DMS53 treated with DMSO at 0.1 percent for 48 hours (cell line): ENCODE measurements around the gene PDHB.
"Not testable (repeated sequence)": the region's sequence is repeated elsewhere in the genome, so short reads cannot be mapped to it uniquely, and the experiment has no call there.

Experiments used
- DNase-seq: peaks from one replicate; lab custom pipeline; 2025; ENCODE audit not compliant: unreplicated experiment; lab: John Stamatoyannopoulos, UW

PDHB gene

DNA sequence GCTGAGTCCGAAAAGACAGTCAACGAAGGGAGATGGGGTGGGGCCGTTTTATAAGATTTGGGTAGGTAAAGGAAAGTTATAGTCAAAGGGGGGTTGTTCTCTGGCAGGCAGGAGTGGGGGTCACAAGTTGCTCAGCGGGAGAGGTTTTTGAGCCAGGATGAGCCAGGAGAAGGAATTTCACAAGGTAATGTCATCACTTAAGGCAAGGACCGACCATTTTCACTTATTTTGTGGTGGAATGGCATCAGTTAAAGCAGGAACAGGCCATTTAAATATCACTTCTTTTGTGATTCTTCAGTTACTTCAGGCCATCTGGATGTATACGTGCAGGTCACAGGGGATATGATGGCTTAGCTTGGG lies 7.3 kb upstream of the PDHB start:
- not testable (repeated sequence) for DNase-seq

DNA sequence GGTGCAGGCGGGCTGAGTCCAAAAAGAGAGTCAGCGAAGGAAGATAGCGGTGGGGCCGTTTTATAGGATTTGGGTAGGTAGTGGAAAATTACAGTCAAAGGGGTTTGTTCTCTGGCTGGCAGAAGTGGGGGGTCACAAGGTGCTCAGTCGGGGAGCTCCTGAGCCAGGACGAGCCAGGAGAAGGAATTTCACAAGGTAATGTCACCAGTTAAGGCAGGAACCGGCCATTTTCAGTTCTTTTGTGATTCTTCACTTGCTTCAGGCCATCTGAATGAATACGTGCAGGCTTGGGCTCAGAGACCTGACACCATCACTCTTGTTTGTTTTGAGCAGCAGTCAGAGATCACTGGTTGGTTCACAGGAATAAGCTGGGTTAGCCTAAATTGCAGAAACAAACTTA lies 3.6 kb upstream of the PDHB start:
- not testable (repeated sequence) for DNase-seq

DNA sequence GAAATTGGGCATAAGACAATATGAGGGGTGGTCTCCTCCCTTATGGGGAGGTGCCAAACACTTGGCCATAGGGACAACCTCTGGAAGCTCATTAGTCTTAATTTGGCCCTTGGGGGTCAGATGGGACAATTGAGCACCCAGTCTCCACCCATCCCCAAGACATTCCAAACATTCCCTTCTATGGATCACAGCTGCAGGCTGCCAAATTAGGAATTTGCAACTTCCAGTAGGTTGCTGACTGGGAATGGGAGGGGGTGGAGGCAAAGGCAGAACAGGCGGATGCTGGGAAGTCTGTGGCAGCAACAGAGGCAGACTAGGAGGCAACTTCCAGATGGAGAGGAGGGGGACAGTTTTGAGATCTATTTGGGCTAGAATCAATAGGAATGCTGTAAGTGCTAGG lies 1.4 kb upstream of the PDHB start:
- DNase-seq = no peak

DNA sequence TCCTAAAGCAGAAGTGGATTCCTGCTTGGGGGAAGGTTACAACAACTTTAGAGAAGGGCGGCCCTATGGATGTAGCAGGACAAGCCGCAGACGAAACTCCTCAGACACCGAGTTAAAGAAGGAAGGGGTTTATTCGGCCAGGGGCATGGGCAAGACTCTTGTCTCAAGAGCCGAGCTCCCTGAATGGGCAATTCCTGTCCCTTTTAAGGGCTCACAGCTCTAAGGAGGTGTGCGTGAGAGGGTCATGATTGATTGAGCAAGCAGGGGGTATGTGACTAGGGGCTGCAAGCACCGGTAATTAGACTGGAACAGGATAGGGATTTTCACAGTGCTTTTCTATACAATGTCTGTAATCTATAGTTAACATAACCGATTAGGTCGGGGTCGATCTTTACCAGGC lies 879 bp upstream of the PDHB start:
- DNase-seq = no peak

DNA sequence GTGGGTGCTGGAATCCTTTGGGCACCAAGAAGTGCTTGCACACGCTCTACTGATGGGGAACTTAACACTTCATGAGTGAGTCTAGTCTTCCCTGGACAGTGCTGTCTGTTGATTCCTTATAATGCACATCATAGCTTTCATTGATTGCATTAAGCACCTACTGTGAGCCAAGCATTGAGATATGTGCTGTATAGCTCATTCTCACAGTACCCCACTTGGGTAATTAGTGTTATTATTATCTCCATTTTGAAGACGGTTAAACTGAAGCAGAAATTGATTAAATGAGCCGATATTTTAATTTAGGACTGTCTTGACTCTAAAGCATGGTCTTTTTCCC lies 504 bp upstream of the PDHB start:
- no peak for DNase-seq

DNA sequence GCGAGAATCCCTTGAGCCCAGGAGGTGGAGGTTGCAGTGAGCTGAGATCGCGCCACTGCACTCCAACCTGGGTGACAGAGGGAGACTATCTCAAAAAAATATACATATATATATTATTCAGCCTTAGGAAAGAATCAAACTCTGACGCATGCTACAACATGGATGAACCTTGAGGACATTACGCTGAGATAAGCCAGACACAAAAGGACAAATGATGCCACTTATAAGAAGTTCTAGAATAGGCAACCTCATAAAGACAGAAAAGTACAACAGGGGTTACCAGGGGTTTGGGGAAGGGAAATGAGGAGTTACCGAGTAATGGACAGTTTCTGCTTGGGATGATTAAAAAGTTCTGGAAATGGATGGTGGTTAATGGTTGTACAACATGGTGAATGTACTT lies 727 bp downstream of the PDHB start:
- DNase-seq = no peak

DNA sequence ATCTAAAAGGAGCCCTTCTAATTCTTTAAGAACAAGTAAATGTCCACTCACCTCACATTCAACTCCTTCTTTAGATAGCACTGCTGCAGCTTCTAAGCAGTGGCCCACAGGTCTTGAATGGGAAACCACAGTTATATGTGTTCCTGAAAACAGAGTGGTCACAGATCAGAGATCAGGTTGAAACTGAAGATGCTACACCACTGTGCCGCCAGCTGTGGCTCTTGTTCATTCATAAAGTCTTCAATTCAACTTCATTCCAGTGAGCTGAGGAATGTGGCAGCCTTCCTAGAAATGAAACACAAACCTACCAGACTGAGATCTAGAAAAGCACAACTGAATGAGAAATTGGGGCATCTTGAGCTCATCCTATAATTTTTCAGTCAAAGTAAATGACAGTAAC lies 4.0 kb downstream of the PDHB start:
- DNase-seq = no peak

DNA sequence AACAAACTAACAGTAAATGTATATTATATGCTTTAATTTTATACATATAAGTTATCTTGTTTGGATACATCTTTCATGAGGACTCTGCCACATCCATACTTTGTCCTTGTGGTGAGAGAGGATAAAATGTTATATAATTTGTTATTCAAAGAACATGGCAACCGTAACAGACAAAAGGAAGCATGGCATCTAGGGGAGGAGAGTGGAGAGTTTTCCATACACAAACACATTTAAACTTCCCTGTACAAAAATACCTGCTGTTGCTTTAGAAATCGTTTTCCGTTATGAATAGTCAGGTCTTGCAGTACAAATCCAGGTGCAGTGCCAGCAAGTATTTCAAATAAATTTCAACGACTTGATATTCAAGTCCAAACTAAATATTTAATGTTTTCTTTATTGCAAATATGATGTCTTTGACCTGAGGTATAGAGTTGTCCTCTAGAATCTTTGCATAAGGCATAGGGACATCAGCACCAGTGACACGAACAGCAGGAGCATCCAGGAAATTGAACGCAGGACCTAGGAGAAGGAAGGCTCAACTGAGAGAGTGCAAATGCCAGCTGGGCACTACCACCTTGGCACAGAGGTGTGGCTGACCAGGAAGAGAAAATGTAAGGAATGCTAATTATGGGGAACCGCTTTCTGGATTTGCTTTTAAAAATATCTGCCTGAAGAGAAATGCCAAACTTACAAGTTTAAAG lies 5.8 kb downstream of the PDHB start:
- no peak for DNase-seq

DNA sequence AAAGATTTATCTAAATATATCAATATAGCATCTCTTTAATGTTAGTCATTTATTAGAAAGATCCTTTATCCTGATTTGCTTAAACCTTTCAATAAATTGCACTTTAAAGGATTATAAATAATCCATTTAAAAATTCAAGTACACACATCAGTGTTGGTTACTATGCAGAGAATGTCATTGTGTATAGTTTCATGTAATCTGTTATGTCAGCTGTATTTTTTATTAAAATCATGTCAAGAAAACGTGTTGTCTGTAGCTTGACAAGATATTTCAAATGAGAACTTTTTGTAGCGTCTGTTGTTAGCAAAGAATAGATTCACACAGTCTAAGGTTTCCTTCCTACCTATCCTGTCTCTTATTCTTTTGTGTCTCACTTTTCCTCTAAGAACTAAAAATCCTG lies 7.8 kb downstream of the PDHB start:
- DNase-seq = no peak

DNA sequence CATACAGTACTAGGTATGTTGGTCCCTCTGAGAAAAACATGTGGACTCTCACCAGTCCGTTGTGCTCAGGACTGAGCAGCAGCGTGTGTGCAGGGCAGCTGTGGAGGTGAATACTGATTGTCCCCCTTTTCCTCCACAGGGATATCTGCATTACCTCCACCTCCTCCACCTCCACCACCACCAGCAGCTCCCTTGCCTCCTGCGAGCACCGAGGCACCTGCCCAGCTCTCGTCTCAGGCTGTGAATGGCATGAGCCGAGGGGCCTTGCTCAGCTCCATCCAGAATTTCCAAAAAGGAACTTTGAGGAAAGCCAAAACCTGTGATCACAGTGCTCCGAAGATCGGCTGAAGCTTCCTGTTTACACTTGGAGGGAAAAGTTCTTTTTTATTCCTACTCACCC lies 9.0 kb downstream of the PDHB start:
- DNase-seq = no peak

DNA sequence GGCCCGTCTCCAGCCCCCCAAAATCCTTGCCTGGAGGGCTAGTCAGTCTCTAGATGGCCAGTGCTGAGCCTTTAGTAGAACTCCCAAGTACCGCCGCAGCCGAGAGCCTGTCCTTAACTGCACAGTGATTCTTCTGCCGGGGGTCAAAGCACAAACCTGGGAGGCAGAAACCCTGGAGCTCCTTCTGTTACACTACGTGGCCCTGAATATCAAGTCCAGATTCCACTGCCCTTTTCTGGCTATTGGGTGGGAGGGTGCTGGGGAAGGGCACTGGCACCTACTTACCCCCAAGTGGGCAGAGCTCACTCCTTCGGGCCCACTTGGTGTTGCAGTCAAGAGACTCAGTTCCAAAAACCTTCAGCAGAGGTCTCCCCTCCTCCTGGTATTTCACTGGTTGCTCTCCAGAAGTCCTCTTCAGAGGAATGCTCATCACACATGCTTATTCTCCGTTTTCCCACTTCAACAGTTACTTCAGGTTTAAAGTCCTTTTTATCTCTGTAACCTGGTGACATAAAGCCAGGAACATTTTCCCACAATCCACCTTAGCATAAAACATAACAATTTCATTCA lies 10.8 kb downstream of the PDHB start:
- DNase-seq = no peak

DNA sequence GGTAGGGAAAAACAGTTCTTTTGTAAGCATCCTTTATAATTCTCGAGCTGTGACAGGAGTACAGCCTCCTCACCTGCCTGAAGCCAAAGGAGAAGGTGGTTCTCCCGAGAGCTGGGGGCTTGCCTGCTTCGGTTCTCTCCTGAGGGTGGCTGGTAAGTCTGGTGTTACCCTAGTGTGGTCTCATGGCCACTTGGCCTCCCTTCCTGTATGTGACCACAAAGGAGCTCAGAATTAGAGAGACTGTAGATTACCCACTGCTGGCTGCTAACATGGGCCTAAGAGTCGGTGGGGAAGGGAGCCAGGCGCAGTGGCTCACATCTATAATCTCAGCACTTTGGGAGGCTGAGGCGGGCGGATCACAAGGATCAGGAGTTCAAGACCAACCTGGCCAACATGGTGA lies 12.6 kb downstream of the PDHB start:
- no peak for DNase-seq

DNA sequence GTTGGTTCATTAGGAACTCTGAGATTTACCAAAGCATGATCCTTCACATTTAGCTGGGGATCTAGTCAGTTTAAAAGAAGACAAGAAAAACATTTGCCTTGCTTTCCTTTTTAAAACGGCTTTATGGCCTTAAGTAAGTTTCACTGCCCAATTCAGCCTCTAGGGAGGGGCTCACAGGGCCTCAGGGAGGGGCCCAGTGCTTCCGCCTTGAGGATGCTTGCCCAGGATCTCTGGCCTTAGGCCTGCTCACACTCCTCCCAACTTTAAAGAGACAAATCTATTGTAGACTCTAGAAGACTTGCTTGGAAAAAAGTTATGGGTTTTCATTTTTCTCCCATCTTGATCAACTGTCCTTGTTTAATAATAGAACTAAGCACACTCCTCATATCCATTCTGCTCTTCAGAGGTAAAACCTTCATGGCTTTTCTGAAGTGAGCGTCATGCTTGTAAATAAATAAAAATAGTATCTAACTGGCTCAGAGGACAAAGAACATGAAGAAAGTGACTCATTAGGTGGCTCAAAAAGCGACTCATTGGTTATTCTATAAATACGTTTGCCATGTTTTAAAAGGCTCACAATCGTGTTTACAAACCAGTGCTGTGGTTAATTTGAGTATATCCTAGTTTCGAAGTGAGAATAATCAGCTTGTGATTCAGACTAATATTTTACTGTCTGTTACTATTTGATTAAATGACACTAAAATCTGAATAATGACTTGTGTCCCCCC lies 13.7 kb downstream of the PDHB start:
- no peak for DNase-seq

DNA sequence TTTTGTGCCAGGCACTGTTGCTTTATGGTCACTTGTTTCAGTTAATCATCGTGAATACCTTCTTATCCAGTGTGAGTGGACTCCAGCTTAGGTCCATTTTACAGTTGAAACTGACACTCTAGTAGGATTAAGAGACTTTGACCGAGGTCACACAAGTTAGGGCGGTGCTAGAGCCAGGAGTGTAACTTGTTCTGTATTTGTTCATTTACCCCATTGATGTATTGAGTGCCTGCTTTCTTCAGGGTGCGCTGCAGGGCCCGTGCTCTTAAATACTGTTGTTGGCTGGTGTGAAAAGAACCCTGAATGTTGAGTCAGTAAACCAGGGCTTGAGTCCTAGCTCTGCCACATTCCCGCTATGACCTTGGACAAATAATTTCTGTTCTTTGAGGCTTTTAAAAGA lies 15.4 kb downstream of the PDHB start:
- DNase-seq = no peak

DNA sequence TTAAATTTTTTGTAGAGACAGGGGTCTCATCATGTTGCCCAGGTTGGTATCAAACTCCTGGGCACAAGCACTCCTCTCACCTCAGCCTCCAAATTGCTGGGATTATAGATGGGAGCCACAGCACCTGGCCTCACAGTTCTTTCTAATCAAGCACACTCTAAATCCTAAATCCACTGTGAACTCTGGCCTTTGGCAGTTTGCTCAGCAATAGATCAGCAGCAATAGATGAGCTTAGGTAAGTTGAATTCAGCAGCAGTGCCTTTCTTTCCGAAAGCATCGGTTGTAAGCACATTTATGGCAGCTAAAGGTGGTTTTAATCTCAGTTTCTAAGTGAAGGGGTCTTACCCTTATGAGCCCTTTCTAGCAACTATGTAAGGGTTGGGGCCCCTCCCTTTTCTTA lies 16.6 kb downstream of the PDHB start:
- no peak for DNase-seq

DNA sequence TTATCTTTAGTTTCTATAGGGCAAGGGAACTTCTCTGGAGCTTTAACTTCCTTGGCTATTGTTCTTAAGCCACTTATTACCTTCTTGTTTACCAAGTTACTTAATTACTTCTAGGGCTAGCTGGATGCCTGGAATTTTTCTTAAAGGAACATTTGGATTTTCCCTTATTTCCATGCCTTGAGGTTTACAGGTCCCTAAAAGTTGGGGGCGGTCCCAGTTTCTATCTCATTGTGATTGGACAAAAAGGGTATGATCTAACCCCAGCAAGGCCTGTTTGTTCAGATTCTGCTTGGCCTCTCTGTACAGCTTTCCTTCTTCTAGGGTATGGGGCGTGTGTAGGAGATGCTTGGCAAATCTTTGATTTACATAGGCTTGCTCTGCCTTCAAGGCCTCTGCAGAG lies 17.4 kb downstream of the PDHB start:
- DNase-seq = no peak

DNA sequence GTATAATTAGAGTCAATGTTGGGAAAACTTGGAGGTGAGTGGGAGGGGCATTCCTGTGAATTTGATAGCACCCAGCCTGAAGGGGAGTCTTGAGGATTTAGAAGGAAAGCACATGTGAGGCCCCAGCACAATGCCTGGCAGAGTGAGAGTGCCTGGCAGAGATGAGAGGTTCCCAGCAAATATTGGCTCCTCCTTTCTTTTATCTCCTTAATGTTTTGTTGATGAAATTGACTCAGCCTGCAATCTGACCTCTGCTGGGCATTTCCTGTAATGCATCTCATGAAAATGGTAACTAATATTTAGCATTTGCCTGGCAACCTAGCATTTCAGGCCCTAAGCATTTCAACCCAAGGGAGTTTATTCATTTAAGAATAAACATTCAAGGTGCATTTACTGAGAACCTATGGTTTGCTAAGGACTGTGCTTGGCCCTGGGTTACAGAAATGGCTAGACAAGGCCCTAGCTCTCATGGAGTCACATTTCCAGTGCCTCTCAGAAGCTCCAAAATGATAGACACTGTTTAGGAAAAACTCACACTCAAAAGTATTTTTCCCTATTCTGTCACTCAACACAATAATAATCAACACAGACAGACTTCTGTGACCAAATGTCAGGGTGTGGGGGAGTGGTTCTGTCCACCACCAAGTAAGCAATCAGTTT lies 19.0 kb downstream of the PDHB start:
- DNase-seq = peak; percentile 1

DNA sequence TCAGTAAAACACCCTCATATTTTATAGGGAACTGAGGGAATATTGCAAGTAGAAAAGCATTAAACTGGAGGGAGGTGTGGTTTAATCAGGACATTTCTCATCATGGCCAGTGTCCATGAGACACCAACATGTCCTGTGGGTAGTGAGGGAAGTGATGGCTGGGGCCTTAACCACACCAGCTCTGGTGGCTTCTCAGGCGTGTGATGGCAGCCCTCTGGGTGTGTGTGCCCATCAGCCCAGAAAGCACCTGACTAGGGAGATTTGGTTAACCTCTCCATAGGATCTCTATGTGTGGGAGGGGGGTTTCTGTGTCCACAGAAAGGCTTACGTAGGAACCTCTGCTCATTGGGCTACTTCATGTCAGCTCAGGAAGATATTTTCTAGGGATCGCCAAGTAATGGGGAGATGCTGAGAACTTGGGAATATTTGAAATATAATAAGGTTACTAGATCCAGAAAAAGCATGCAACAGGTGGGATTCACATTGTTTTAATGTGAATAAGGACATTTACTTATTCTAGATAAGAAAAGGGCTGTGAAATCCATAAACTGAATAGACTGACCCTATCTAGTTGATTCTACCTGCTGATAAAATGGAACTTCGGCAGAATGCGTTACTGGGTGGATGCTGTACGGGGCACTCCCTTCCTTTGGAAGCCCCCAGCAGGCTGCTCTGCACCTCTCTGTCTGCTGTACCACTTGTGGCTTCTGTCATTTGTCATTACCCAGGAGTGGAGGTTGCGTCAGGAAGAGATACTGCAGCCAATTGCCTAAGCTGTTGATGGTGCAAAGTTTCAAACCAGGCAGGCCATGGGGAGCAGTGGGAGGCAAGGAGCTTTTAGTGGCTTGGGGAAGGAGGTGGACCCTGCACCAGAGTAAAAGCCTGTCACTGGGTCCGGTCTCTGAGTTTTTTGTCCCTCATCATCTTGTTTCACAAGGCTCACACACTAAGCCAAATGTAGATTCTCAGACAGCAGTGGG lies 21.5 kb downstream of the PDHB start:
- no peak for DNase-seq

DNA sequence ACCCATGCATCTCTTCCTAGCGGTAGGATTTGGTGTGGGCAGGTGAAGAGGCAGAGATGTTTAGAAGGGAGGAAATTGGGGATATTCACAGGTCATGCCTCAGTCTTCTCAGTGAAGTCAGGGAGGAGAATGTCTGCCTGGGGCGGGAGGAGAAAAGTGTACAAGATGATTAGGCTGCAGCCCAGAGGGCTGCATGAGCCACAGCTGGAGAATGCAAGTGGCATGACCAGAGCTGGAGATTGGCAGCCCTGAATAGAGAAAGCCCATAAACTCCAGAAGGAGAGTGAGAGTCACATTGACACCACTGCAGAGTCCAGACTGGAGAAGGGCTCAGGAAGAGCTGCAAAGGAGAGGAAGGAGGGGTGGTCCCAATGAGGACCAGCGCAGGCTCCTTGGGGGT lies 22.6 kb downstream of the PDHB start:
- DNase-seq = no peak

DNA sequence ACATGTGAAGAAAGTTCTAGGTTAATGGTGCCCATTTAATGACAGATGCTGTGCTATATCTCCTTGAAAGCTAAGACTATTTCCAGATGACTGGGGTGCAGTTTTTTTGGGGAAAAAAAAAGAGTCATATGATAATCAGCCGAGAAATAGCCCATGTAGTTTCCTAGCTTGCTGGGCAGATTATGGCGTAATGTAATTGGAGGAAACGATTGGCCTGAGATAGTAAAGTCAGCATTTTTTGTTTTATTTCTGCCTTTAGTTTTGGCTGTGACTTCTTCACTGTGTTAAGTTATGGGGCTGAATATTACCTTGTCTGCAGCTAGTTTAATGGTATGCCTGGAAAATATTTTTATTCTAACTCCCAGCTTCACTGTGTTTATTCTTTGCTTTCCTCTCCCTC lies 24.0 kb downstream of the PDHB start:
- DNase-seq = no peak

DNA sequence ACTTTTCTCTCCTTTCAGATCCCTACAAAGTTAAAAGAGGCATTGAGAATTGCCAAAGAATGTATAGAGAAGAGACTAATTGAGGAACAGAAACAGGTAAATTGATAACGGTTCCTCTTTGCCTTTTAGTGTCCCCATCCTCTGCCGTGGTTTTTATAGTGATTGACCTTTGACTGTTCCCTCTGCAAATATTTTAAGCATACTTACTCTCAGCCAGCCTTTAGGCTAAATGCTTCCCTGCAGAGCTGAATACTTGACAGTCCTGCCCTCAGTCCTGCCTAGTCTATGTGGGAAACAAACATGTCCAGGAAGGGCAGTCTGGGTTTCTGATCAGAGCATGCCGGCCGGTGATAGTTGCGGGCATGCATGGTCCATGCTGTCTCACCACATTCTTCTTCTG lies 24.7 kb downstream of the PDHB start:
- DNase-seq = no peak
